HG03460 (cell line): ENCODE data around the gene CACNA1H.

Source experiments
- ATAC-seq: cut with Tn5 transposase; IDR thresholded peaks from one replicate; pipeline ENCODE4 v1.9.1; 2021; ENCODE audit not compliant: unreplicated experiment

Gene CACNA1H

DNA sequence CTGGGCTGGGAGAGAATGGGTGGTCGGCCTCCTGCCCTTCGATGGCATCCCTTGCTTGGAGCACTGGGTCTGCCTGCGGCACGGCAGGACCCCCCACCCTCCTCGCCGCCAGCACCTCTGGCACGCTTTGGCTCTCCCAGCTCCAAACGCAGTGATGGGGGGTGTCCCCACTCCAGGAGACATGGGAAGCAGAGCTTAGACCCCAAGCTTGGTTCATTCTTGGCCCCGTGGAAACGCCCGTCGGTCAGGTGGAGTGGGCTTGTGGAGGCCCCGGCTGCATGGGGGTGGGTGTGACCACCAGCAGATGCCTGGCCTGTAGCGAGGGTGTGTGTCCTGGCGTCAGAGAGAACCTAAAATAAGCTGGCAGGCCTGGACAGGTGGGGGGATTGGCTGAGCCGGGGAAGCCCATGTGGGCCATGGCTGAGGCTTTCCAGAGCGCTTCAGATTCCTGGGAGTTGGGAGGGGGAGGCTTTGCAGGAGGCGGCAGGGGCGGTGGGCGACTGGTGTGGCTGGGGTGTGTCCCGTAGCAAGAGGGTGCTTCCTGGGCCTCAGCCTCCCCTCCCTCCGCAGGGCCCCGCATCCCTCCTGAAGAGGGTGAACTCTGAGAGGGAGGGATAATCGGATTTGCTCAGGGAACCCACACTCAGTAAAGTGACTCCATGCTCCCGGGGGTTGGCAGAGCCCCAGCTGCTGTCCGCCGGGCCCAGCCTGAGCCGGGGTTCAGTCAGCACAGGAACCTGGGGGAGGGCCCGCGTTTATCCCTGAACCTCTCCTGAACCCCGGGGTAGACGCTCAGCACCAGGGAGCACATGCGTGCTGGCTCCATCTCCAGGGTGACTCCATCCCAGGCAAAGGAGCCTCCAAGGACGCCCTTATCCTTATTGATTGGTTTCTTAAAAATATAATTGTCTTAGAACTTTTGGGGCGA, 3.4 kb downstream of the CACNA1H start:
- ATAC-seq = no peak

DNA sequence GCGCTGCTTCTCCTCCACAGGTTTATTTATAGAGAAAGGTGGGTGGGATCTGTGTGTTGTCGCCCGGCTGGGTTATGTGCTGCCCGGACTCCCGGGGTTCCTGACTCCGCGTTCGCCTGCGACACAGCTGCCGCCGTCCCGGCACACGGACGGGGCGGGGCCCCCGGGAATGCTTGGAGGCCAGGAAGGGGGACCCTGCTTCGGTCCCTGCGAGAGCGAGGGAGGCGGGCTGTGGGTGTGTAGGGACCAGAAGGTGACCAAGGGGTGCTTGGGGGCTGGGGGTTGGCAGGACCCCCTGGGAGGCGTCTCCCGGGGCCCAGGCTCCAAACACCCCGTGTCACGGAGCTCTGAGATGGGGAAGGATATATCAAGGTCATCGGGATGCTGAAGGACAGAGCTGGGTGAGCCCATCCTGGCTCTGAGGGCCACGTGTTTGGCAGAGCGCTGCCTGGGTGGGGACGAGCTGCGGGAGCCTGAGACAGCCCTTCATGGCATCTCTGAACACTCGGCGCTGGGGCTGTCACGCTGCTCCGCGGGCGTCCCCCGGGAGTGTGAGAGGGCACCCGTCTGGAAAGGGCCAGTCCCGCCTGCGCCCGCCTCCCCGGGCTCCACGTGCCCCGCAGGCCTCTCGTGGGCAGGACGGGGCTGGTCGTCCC, 4.2 kb downstream of the CACNA1H start:
- ATAC-seq = no peak

DNA sequence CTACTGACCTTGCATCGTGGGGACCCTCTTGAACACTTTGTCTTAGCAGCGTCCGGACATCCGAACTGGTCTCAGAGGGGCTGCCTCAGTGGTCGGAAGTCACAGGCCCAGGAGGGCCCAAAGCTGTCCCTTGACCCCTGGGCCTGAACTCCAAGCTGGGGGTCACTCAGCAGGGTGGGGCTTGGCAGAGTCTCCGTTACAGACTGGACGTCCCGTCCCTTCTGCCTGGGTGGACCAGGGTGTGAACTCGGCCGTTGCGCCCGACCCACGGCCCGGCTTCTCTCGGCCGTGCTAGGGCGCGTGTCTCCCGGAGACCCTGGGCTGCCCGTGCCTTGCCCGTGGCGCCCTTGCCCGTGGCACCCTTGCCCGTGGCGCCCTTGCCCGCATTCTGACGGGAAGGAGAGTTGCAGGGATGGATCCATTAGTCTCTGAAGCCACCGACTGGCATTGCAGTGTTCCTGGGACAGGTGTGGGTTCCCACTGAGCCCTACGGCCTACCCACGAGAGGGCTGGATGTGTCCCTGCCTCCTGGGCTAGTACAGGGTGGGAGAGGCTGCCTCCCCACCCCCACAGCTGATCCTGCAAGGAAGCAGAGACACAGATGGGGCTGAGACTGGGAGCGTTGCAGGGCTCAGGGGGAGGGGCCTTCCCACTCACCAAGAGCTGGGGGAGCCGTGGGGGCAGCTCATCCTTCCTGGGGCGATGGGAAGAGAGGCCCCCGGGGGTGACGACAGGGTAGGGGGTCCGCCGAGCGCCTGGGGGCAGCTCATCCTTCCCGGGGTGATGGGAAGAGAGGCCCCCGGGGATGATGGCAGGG, 4.9 kb downstream of the CACNA1H start:
- ATAC-seq = no peak

DNA sequence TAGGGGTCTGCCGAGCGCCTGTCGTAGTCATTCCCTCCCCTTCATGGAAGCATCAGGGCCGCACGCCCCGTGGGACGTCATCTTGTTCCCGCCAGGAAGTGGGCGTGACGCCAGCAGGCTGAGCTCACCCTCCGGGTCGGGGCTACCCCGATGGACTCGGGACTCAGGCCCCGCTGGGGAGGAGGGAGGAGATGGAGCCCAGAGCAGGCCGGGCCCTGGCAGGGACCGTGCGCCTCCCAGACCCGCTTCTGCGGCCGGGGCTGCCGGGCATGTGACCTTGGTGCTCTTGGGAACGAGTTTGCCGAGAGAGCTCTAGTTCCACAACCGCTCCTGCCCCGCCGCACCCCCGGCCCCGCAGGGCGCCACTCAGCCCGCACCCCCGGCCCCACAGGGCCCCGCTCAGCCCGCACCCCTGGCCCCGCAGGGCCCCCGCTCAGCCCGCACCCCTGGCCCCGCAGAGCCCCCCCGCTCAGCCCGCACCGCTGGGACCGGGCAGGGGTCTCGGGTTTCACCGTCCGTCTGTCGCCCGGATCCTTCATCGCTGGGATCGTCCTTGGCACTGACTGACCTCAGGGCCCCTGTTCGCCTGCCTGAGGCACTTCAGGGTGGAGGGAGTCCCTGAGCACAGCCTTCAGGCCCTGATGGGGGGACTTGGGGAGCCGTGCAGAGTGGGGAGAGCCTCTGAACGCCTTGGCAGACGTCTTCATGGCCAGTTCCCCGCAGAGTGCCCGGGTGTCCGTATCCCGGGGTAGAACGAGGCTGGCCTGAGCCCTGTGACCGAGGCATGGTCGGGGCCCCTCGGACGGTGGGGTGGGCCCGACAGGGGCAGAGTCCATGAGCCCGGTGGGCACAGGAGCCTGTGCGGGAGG, 5.8 kb downstream of the CACNA1H start:
- no peak for ATAC-seq

DNA sequence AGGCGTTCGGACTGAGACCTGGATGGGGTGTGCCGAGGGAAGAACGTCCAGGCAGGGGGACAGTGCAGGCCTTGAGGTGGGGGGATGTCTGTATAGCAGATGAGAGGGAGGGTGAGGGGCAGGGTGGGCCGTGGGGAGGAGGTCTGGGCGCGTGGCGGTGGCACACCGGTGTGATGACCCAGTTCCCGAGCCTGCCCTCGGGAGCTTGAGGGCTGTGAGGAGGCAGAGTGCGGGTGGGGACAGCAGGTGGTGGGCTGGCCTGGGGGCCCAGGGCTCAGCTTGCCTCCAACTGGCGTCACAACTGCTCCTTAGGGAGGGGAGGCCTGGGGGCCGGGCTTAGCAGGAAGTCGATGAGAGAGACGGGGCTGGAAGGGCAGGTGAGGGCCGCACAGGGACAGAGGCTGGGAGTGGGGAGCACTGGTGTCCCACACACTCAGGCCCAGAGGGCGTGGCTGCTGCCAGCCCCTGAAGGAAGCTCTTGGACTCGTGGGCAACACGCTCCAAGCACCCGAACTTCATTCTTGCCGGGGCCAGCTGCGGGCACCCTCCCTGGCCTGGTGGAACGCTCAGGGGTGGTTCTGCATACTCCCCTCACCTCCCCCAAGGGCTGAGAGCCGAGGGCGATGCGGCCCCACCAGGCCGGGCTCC, 6.5 kb downstream of the CACNA1H start:
- ATAC-seq = no peak

DNA sequence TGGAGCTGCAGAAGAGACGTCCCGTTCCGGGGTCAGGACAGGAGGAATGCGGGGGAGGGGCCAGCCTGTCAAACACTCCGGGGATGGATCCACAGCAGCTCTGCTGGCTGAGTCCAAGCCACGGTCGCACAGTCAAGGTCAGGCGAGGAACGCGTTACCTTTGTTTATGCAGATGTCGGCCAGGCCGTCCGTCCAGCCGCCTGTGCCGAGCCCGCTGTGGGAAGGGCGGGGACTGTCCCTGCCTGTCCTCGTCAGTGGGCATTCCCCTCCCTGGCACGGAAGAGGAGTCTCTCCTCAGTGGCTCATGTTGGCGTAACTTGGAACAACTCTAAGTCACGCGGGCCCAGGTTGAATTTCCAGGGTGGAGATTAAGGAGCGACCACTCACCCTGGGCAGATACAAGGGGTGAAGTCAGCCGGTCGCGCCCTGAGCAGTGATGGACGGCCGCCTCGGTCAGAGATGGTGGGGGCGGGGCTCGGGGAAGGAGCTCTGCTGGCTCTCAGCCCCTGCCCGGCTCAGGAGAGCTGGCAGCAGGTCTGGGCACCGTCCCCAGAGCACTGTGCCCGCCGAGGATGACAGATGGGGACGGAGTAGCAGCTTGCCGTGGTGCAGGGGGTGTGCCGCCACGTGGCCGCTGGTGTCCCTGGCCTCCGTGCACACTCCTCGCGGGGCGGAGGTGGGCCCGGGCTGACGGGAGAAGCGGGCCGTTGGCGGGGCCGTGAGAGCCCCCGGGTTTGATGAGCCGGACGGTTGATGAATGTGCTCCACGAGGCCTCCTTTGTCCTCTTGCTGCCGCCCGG, 7.3 kb downstream of the CACNA1H start:
- no peak for ATAC-seq

DNA sequence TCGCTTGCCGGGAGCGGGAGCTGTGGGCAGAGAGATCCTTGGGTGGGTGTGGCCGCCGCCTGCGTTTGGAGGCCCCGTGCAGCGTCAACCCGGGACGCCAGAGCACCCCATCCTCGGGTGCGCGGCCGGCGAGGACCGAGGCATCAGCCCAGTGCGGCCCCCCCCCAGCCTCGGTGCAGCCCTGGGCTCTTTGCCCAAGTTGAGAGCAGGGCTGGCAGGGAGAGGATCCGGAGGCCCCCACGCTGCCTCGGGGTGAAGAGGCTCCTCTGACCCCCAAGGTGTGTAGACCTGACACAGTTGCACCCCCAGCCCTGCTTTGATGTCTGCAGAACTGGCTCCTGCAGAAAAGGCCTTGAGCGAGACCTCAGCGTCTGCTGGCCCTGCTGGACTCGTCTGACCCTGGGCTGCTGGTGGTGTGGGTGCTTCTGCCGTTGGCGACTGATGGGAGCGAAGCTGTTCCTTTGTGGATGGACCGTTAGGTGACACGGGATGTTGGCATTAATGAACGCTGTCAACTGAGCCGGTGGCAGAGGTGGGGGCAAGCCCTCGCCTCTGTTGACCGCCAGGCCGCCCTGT, 8.0 kb downstream of the CACNA1H start:
- ATAC-seq = no peak

DNA sequence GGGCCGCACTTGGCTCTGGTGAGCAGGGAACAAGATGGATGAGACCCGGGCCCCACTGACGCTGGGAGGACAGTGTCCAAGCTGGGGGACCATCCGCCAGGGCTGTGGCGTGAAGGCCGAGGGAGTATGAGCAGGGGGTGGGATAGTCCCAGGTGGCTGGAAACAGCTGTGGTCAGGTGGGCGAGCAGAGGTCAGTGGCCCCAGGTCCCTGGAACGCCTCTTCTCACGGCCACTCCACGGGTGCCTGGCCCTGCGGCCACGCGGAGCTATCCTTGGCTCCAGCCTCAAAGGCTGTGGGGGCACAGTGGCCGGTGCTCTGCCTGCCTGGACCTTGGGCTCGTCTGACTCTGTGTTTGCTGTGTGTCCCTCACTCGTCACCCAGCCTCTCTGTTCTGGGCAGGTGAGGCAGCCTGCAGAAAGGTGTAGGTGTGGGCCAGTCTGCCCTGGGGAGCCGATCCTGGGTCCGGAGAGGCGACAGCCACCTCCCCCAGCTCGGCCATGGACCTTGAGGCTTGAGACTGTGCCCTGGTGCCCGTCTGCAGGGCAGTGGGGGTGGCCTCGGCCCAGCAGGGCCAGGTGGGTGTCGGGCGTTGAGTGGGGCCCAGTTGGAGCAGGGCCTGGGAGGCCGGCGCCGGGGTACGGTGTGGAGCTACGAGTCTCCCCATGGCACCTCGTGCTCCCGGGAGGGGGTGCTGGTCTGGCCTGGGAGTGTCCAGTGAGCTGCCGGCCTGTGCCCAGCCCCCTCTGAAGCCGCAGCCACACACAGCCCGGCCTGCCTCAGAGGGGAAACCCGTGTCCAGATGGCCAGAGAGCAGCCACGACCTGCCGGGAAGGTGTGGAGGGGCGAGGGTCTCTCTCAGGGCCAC, 10.0 kb downstream of the CACNA1H start:
- no peak for ATAC-seq

DNA sequence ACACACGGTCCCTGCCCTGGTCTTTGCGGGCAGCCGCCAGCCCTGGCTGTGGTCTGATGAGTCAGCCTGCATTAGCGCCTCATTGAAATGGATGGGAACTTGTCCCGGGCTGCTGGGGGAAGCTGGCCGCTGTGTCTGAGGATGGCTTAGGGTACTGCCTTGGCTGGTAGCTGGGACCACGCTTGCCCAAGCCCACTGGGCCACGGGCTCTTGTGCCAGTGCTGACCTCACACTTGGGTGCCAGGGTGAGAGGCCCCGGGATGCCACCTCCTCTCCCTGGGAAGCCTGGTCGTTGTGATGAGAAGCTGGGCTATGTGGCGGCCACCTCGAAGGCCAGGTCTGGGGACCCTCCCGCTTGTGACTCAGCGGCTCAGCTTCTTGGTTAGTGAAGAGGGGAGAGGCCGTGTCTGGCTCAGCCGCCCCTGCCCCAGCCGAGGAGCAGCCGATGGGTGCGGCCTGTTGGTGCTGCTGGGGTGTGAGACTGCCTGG, 10.7 kb downstream of the CACNA1H start:
- ATAC-seq = no peak

DNA sequence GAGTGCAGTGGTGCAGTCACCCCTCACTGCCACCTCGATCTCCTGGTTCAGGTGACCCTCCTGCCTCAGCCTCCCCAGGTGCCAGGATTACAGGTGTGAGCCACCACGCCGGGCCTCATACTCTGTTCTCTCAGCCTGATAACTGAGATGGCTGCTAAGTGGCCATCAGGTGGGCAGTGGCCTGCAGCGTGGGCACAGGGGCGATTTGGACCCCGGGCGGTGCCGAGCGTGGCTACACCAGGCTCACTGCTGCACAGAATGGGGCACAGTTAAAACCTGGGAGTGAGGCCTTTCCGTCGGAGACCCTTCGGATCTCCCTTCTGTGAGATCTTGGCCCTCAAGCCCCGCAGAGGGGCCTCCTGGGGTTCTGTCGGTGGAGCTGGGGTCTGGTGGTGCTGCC, 11.5 kb downstream of the CACNA1H start:
- no peak for ATAC-seq

DNA sequence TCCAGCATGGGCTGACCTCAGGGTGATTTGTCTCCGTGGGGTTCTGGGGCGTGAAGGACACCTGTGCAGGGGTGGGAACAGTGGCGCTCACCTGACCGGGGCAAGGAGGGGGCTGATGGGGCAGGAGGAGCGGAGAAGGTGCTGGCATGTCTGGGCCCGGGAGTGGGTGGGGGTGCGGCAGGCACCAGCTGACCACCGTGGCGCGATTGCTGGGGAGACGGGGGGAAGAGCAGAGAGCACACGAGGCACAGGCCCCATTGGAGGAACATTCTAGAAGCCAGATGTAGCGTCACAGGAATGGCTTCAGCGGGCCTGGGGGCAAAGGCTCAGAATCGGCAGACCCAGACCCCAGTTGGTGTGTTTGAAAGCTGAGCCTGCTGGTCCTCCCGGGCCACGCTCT, 12.1 kb downstream of the CACNA1H start:
- no peak for ATAC-seq

DNA sequence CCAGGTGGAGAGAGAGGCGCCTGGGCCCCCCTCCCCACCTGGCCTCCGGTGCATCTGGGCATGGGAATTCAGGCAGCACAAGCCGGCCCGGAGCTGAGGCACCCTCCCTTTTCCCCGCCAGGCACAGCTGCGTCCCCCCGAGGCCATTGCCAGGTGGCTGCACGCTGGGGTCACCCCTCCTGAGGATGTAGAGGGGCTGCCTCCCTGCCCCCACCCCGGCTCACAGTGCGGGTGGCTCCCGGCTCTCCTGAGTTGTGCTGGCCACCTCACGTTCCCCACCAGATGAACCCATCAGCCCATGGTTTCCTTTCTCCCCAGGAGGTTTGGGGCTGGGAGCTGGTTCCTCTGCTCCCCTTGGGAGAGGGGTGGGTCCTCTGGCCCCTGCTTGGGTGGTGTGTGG, 12.6 kb downstream of the CACNA1H start:
- no peak for ATAC-seq

DNA sequence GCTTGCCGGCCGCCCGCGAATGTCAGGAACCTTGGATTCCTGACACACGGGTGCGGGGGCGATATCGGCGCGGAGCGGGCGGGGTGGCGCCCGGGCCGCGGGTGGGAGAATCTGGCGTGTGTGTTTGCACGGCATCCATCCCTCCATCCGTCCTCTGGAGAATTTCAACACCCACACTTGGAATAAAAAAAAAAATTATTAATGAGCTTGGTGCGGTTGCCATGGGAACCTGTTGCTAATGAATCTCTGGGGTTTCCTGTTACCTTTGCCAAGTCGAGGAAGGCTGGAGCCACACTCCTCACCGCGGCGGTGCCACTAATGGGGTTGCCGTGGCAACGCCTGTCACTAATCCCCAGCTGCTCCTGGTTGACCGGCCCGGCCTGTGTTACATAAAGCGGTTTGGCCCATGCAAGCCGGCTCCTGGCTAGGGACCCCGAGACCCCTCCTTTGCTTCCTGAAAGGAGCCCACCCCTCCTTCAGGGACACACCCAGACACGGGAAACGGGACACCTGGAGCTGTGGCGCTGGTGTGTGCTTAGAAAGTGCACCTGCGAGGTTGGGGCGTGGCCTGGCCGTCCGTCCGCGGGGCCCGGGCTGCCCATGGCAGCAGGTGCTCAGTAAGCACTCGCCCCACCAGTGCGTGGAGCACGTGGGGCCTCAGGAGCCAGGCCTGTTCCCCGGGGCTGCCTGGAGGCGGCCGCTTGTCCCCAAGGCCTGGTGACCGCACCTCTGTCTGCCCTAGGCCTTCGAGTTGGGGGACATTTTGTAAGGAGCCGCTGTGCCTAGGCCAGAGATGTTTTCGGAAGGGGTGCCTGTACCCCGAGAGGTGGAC, 14.6 kb downstream of the CACNA1H start:
- ATAC-seq = no peak

DNA sequence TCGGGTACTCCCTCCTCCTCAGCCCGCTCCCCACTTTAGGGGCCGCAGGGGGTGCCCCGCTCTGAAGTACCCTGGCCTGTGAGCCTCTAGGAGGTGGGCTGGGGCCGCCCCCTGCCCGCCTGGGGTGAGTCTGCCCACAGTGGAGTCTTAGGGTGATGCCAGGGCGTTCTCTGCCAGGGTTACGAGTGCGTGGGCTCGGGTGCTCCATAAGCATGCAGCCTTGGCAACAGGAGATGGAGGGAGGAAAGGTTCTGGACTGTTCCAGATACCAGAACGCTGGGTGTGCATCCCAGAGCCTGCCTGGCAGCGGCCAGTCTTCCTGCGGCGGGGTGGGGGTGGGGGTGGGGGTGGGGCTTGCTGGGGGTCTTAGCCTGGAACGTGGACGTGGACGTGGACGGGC, 15.9 kb downstream of the CACNA1H start:
- no peak for ATAC-seq

DNA sequence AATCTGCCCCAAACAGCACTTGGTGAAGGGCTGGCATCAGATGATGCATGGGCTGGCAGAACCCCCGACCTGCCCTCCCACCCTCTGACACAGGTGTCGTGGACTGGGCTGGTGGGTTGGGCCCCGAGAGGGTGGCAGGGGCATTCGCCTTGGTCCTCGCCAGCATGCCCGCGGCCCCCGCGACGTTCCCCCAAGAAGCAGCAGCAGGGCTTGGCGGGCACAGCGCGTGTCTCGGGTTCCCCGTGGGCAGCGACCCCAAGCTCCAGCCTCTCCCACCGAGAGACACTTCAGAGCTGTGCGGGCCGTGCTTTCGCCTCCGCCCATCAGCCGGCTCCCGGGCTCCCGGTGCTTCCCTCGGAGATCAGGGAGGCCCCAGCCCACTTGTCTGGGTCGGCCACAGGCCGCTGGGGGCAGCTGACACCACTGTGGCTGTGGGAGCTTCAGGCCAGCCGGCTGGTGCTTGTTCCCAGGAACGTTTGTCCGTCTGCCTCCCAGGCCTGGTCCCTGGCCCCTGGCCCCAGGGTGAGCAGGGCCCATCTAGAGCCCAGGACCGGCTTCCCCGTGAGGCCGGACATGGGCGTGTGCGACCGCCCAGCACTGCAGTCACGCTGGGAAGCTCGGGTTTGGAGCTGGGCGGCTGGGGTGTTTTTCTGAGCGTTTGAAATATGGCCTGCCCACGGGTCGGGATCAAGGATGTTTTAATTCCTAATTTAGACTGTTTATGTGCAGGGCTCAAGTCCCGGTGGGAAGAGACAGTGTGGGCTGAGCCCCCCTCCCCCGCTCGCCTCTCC, 16.6 kb downstream of the CACNA1H start:
- ATAC-seq = no peak

DNA sequence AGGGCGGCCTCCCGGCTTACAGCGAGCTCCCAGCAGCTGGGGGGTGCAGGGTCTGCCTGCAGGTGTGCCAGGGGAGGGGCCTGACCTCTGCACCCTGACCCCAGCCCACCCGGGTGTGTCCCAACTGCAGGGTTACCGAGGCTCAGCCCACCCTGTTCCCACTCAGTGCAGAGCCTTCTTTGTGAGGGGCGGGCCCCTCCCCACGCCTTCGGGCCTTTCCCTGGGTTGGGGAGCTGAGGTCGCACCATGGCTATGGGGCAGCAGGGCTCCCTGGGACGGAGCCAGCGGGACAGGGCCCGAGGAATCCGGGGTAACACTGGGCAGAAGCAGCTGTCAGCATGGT, 17.1 kb downstream of the CACNA1H start:
- no peak for ATAC-seq
